Effector CD4-positive, alpha-beta T cell (primary cell): ENCODE results near the gene SEC14L5.
"Not testable (repeated sequence)": the region's sequence is repeated elsewhere in the genome, so short reads cannot be mapped to it uniquely, and the experiment has no call there.

ENCODE experiments used
- DNase-seq: peaks from one replicate; pipeline ENCODE4 v3.0.0-alpha.2; 2020

Gene SEC14L5

GRCh38 chr16:5042574-5043171 lies 84.5 kb downstream of the SEC14L5 start:
- DNase-seq, result no peak

- no peak for DNase-seq
Measured at GRCh38 chr16:5044011-5044540, 85.9 kb downstream of the SEC14L5 start.

- not testable (repeated sequence) for DNase-seq
Measured at GRCh38 chr16:5044581-5044980, 86.5 kb downstream of the SEC14L5 start.

GRCh38 chr16:5045499-5046115 lies 87.5 kb downstream of the SEC14L5 start:
- no peak for DNase-seq

GRCh38 chr16:5046914-5047313 lies 88.8 kb downstream of the SEC14L5 start:
- no peak for DNase-seq

GRCh38 chr16:5054876-5055865 lies 97.0 kb downstream of the SEC14L5 start:
- no peak for DNase-seq

- DNase-seq, result peak; percentile 16
Measured at GRCh38 chr16:5056352-5056751, 98.2 kb downstream of the SEC14L5 start.

GRCh38 chr16:5058476-5058875 lies 100.3 kb downstream of the SEC14L5 start:
- no peak for DNase-seq

GRCh38 chr16:5059386-5060072 lies 101.4 kb downstream of the SEC14L5 start:
- DNase-seq, result no peak

GRCh38 chr16:5060073-5060641 lies 102.0 kb downstream of the SEC14L5 start:
- no peak for DNase-seq

GRCh38 chr16:5062051-5062450 lies 103.9 kb downstream of the SEC14L5 start:
- DNase-seq, result no peak

GRCh38 chr16:5062790-5063765 lies 104.9 kb downstream of the SEC14L5 start:
- no peak for DNase-seq

GRCh38 chr16:5064915-5065314 lies 106.8 kb downstream of the SEC14L5 start:
- no peak for DNase-seq

- DNase-seq, result no peak
Measured at GRCh38 chr16:5065326-5065725, 107.2 kb downstream of the SEC14L5 start.

- DNase-seq, result no peak
Measured at GRCh38 chr16:5065813-5066212, 107.7 kb downstream of the SEC14L5 start, which contains the start of gene C16orf89. Gene C16orf89 (minus strand): TSS chr16:5065956. CDS start chr16:5065908, 48 bp downstream.

- DNase-seq, result no peak
Measured at GRCh38 chr16:5066511-5066910, 108.4 kb downstream of the SEC14L5 start.
